Stimulated activated CD8-positive, alpha-beta memory T cell treated with anti-CD3 and anti-CD28 coated beads, Interleukin-12 subunit alpha, Interleukin-12 subunit beta, amount 100 ng/mL, for 24 hours (primary cell): Measurements from ENCODE around the gene NFAM1.

Experiments
- DNase-seq: peaks from one replicate; pipeline ENCODE4 v3.0.0-alpha.2; 2020; ENCODE audit errors: extremely low read depth

Gene NFAM1

DNA sequence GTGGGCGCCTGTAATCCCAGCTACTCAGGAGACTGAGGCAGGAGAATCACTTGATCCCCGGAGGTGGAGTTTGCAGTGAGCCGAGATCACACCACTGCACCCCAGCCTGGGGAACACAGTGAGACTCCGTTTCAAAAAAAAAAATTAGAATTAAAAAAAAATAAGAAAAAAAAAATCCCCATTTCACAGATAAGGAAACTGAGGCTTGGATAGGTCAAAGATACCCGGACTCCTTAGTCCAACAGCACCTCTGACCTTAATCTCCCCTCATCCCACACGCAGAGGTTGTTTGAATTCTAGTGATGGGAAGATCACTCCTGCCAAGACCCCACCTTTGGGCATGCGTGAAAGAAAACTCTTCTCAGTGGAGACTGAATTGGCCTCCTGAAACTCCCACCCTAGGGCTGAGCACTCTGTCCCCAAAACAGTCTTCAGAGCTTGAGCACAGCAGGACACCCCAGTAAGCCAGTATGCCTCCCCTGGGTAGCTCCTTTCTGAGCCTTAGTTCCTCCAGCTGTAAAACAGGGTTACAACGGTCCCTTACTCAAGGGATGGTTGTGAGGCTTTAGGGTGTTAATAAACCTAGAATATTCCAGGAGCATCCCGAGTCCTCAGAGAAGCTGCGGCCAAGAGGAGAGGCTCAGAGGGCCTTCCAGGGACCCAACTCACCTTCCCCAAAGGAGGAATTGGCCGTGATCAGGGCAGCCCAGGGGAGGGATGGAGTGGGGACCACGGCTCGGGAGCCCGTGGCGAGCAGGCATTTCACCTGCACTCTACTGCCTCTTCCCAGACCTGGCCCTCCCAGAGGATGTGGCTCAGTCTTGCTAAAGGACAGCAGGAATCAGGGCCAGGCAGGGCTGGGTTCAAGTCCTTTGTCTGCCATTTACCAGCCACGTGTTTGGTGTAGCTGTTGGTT is 73.3 kb downstream of the NFAM1 start:
- no peak for DNase-seq

DNA sequence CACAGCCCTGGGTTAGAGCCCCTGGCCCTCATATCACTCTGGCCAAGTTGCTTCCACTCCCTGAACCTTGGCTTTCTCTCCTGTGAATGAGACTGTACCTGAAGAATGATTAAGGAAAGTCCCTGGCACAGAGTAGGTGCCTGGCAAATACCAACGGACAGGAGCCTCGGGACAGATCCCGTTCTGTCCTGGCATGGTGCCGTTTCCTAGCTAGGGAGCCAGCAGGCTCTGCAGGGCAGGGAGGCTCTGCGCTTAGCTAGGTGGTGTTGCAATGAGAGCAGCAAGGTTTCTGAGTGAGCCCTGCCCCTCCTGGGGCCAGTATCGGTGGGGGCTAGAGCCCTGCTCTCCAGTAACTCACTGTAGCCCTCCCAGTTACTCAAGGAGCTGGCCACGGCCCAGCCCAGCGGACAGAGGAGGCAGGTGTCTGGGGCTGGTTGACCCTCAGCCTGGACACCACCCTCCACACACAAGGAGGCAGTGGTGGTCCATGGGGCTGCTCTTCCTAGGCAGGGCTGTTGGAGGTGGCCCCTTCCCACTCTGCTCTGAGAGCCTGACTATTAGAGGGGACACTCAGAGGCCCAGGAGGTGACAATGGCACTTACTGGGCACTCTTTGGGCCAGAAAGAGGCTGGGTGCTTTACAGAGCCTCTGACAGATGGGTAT is 74.4 kb downstream of the NFAM1 start:
- no peak for DNase-seq

DNA sequence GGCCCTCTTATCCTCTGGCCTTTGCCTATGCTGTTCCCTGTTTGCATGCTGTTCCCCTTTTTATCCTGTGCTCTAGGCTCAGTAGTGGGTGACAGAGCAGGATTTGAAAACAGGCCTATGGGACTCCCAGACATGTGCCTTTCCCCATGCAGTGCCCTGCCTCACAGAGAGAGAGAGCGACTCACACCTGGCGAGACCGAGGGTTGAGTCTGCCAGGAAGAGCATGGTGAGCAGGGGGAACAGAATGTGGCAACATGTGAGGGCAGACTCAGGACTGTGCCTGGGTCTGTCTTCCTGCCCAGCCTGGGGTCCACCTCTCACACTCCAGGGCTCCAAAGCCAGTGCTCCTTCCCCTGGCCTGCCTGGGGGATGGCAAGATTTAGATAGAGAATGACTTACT is 75.0 kb downstream of the NFAM1 start:
- no peak for DNase-seq

DNA sequence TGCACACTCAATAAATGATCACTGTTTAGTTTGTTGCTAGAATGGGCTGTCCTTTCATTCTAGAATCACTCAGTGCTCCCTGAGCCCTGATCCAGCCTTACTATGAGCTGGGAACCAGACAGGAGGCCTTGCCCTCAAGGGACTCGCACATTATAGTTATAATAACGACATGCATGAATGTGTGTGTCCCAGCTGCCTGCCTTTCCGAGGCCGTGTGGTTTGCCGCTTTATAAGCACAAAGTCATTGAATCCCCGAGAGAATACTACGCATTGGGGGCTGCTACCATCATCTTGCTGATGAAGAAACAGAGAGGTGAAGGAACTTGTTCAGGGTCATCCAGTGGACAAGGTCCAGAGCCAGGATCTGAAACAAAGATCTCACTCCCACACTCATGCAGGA is 75.7 kb downstream of the NFAM1 start:
- DNase-seq, result no peak

DNA sequence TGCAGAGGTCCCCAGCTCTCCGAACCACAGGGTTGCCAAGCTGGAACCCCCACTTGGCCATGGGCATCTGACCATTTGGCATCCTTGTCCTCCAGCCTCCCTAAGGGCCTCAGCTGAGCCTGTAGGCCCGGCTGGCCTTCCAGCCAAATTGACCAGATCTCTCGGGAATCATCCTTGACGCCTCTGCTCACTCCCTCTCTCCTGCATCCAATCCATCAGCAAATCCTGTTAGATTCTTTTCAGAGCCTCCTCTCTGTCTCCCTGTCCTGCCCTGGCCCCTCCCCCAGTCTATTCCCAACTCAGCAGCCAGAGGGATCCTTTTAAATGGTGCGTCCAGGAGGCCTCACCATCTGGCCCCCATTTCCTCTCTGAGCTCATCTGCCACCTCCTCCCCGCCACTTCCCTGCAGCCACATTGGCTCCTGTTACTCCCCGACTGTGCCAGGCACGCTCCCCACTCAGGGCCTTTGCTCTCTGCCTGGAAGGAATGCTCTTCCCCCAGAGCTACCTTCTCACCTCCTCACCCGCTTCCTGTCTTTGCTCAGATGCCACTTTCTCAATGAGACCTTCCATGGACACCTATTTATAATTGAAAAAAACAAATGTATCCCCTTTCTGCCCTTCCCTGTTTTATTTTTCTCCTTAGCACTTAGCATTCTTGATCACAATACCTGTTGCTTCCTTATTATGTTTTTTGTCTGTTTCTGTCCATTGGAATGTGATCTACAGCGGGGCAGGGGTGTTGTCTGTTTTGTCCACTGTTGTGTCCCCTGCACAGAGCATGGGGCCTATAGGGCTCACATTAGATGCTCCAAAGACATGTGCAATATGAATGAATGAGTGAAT is 78.1 kb downstream of the NFAM1 start:
- DNase-seq, result no peak

DNA sequence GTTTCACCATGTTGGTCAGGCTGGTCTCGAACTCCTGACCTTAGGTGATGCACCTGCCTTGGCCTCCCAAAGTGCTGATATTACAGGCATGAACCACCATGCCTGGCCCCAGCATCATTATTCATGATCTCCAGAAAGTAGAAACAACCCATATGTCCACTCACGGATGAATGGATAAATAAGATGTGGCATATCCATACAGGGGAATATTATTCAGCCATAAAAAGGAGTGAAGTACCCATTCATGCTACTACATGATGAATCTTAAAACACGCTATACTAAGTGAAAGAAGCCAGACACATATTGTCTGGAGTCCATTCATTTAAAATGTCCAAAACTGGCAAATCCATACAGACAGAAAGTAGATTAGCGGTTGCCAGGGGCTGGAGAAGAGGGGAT is 81.8 kb downstream of the NFAM1 start:
- DNase-seq, result no peak

DNA sequence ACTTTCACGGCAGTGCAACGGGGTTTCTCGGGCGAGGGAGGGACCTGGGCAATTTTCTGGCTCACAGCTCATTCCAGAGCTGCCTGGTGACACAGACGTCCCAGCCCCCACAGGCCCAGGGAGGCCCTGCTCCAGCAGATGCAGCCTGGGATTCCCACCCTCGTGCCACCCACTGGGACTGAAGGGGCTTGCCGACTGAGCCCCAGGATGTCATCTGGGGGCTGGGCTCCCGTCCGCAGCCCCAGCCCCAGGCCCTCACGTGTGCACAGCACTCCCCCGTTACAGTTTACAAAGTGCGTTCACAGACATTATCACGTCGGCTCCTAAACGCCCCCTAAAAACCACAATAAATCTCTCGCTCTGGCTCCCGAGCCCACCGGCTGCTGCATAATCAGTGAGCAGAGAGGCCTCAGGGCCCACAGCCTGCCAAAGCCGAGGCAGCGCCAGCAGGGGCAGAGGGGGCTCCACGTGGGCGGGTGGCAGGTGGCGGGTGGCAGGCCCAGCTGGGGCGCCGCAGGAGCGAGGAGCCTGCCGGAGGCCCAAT is 84.8 kb downstream of the NFAM1 start:
- no peak for DNase-seq

DNA sequence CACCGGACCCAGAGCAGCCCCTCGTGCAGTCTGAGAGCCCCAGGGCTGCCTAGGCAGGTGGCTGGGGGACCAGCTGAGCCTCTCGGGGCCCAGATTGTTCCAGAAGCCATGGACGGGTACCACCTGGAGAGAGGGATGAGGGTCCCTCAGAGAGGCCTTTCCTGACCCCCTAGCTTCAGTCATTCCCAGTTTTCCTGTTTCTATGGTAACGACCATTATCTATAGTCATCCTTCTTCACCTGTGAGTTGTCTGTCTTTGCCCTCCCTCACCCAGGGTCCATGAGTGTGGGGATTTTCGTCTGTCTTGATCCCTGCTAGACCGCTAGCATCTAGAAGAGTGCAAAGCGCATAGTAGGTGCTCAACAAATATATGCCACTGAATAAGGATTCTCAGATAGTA is 85.5 kb downstream of the NFAM1 start:
- DNase-seq, result no peak

DNA sequence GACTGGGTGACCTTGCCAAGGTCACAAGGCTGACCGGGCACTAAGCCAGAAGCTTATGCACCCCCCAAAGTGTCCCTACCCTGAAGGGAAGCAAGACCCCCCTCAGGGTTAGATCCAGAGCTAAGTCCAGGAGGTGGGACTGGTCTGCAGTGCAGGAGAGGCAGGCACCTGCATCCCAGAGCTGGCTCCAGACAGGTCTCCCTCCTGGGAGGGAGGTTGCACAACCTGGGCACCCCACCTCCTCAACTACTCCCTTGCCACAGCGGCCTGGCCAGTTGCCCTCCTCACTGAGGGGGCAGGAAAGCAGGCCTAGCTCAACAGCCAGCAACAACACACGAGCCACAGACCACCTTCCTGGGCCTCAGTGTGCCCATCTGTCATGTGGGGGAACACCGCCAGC is 86.7 kb downstream of the NFAM1 start:
- no peak for DNase-seq

DNA sequence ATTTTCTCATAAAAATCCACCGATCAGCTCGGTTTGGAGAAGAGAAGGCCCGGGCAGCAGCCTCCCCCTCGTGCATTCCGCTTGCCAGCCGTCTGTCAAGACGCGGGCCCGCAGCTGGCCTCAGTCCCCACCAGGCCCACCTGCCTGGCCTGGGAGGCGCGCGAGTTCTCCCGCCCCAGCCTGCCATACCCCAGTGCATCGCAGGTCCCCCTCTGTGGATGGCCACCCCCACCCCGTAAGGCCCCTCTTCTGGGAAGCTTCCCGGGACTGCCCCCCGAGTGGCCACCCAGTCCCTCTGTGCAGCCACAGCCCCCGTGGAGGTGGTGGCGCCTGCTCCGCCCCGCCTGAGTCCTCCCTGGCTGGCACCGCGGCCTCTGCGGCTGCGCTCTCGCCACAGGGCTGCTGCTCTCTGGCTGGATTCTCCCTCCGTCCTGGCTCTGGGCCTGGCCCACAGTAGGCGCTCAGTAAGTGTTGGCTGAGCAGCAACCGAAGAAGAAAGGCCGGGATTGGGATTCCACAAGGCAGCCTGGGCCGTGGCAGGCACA is 87.8 kb downstream of the NFAM1 start:
- DNase-seq, result no peak

DNA sequence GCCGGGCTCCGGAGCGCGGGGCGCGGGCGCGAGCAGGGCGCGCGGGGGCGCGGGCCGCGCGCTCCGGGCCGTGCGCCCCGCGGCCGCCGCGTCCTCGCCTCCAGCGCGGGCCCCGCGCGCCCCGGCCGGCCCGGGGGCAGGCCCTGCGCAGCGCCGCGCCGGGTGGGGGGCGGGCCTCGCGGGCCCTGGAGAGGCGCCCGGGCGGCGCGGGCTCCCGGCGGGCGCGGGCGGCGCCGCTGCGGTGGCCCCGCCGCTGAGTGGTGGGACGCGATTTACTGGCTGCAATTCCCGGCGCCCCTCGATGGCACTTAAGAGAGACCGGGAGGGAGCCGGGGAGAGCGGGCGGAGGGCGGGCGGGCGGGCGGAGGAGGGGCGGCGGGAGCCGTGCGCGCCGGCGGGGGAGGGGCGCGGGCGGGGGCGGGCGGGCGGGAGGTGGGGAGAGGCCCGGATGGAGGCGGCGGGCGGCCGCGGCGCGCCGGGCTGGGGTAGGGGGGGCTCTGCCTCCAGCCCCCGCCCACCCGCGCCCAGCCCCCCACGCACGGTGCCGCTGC is 88.6 kb downstream of the NFAM1 start:
- no peak for DNase-seq

DNA sequence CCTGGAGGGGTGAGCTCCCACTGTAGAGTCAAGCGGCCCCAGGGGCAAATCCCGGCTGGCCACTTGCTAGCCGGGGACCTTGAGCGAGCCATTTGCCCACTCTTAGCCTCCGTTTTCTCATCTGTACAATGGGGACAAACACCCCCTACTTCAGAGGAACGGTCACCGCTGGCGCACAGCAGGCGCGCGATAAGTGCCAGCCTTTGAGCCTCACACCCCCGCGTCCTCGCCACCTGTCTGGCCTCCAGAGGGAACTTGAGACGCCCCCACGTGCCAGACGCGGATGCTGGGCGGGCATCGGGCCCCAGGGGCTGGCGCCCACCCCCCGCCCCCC is 89.1 kb downstream of the NFAM1 start:
- no peak for DNase-seq

DNA sequence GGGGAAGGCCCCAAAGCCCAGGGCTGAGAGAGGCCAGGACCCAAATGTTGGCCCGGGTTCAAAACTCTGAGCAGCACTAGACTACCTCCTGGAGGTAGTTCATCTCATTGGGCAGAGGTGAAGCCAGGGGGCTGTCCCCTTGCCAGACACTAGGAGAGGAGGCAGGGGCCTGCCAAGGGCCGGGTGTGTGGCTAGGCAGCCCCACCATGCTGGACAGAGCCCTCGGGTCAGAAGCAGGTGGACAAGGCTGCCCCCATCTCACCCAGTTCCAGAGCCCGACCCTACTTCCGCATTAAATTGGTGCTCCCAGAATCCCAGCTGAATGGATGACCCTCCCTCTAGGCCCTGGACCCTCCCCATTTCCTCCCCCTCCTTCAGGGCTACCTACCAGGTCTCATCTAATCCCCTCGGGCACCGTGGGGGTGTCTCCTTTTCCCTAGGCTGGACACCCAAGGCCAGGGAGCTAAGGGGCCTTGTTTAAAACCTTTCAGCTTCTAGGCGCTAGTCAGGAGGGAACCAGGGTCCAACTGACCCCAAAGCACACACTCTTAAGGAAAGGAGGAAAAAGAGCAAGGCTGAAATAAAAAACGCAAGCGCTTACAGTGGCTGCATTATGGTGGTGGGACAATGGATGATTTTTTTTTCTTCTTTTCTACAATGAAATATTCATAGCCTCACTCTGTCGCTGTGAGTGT is 89.6 kb downstream of the NFAM1 start:
- DNase-seq, result no peak

DNA sequence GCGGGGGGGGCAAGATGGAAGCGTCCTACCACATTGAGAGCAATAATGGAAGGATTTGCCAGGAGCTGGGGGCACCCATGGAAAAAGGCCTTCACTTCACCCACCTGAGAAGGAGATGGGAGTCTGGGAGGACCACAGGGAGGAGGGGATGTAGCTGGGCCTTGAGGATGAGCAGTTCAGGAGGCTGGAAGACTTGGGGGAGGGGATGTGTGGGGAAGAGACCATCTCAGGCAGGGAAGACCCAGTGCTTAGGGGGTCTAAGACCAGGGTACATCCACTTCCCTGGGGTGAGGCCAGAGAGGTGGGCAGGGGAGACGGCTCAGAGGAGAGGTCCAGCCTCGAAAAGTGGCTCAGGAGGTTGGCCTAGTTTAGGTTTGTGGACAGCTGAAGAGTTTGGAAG is 90.4 kb downstream of the NFAM1 start:
- DNase-seq, result no peak

DNA sequence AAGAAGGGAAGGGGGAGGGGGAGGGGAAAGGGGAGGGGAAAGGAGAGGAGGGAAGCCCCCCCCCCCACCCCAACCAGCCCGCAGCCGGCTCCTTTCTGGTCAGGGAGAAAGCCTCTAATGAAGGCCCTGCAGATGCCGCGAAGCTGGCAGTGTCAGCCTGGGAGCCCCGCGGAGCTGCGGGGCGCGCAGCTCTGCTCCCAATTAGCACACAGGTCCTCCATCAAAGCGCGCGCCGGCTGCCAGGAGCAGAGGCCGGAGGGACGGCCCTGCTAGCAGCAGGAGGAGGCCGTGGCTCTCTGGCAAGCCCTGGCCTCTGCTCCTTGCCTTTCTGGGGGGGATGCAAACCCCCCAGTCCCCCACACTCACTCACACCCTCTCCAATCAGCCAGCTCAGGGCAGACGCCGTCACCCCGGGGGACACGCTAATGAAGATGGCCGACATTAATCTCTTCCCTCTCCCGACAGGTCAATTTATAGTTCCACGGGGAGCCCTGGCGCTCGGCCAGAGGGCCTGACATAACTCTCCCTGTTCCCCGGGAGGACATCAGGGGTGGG is 91.3 kb downstream of the NFAM1 start:
- DNase-seq, result no peak

DNA sequence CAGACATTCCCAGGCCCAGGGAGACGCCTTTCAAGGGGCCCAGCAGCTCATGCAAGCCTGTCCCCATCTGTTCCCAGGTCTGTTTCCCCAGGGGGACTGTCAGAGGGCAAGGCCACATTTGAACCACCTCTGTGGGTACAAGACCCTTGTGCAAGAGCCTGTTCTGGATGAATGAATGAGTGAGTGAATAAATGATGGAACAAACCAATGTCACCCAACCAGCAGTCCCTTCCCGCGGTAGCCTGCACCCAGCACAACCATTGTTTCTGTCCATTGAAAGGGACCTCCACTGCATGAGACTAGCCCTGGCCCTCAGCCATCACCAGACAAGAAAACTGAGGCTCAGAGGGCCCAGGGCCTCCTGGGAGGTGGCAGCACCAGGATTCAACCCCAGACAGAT is 92.1 kb downstream of the NFAM1 start:
- DNase-seq, result no peak

DNA sequence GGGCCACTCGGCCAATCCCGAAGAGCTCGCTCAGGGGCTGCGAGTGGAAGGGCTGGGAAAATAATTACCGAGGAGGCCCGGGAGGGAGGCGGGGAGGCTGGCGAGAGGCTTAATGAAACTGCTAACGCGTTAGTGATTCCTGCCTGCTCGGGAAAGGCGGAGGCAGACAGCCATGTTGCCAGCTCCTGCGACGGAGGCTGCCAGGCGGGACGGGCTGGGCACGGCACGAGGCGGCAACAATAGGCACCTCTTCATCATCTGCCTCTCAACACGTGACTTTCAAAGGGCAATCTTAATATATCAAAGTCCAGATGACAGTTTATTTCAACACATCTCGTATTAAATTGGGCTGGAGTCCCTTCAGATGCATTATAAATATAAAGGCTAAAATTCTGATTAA is 93.7 kb downstream of the NFAM1 start:
- DNase-seq, result no peak

DNA sequence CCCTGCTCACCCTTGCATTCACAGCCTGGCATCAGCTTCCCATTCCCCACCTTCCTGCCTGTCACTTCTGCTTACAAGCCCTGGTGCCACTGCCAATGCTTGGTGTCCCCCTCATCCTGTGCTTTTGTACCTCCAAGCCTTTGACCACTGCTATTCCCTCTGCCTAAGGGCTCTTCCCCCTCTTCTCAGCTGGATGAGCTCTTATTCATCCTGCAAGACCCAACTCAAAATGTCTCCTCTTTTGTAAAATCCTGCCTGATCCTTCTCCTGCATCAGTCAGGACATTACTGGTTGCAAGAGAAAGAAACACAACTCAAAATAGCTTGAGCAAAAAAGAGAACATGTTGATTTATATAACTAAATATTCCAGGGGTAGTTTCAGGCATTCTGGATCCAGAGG is 94.8 kb downstream of the NFAM1 start:
- no peak for DNase-seq

DNA sequence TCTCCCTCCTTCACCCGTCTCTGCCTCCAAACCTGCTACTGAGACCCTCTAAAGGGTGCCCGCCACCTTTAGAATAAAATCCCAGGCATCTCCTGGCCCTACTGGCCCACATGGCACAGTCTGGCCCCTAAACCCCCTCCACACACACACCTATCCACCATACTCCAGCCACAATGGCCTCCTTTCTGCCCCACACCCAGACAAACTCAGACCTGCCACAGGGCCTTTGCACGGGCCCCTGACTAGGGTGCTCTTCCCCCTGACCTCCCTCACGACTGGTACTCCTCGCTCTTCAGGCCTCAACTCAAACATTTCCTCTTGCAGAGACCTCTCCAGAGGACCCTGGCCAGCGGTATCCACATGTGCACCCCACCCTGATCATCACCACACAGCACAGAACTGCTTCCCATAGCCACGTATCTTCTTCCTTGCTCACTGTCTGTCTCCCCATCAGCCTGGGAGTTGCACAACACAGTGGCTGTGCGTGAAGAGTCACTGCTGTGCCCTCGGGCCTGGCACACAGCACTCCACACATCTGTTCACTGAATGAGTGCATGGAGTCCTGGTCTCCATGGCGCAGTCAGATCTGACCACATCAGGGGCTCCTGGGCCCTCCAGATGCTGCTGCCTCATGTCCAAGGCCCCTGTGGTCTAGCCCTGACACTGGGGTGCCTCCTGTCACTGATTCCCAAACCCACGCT is 95.5 kb downstream of the NFAM1 start:
- no peak for DNase-seq

DNA sequence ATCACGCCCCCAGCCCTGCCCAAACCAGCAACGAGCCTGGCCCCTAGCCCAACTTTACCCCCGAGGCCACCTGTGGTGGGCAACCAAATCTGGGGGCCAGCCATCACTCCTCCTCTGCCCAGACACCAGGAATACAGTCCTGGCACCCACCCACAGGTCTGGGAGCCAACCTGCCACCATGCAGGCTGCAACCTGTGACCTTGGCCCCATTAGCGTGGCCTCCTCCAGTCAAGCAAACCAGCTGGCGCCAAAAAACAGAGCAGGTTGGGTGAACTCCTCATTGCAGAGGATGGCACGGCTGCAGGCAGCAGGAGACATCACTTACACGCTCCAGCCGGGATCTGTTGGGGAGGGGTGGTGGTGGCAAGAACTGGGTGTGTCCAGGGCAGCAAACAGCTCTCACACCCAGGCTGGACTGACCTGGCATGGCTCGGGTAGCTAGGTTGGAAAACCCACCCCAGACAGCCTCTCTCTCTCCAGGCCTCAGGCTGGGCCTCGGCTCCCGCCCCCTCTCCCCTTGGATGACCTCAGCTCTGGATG is 96.3 kb downstream of the NFAM1 start:
- DNase-seq, result no peak
